Fibroblast of villous mesenchyme (primary cell): ENCODE measurements around the gene FAM120AOS. TPM values are rescaled to one million over a fixed set of nuclear protein-coding genes. Genes with fewer than 3 reads are reported as not detected.

Source experiments
- DNase-seq: peaks from one replicate; pipeline ENCODE4 v3.0.0-alpha.2; 2010; ENCODE audit warnings: low read depth
- H3K4me3 ChIP-seq: 2 replicates; pipeline ENCODE4 v1.5.1; 2011; ENCODE audit warnings: low read depth, mild to moderate bottlenecking, low read length
- total RNA-seq: library from RNA; depleted of rRNA; stranded (reverse); fragments of >200 nt; gene quantifications from 2 replicates; pipeline ENCODE4 v1.2.3, GENCODE V29; 2012
- TF ChIP-seq, protein P1 (sequence below): IDR thresholded peaks from 2 replicates; pipeline ENCODE4 v1.5.1; 2012; ENCODE audit warnings: low read depth, mild to moderate bottlenecking, low read length; ENCODE audit not compliant: insufficient read depth

Gene FAM120AOS
- total RNA-seq, 1 donor = 43.6 TPM

DNA sequence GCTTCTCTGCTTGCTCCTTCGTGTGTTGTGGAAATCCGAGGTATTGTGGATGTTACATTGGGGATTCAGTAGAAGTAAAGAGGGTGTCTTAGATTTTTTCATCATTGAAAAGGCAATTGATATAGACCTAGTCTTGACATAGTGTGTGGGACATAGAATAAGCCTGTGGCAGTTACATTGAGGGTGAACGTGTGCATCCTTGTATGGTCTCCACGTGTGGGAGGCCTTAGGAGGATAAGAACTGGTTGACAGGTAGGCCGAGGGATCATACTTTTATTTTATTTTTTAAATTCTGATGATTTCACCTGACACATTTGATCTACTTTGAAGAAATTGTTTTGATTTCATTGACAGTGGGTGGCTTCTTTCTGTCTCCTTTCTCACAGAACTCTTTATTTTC, 17.0 kb upstream of the FAM120AOS start:
- TF ChIP-seq, protein P1, sequence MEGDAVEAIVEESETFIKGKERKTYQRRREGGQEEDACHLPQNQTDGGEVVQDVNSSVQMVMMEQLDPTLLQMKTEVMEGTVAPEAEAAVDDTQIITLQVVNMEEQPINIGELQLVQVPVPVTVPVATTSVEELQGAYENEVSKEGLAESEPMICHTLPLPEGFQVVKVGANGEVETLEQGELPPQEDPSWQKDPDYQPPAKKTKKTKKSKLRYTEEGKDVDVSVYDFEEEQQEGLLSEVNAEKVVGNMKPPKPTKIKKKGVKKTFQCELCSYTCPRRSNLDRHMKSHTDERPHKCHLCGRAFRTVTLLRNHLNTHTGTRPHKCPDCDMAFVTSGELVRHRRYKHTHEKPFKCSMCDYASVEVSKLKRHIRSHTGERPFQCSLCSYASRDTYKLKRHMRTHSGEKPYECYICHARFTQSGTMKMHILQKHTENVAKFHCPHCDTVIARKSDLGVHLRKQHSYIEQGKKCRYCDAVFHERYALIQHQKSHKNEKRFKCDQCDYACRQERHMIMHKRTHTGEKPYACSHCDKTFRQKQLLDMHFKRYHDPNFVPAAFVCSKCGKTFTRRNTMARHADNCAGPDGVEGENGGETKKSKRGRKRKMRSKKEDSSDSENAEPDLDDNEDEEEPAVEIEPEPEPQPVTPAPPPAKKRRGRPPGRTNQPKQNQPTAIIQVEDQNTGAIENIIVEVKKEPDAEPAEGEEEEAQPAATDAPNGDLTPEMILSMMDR = no peak
- DNase-seq = no peak
- no peak overlapping the region for H3K4me3 ChIP-seq

DNA sequence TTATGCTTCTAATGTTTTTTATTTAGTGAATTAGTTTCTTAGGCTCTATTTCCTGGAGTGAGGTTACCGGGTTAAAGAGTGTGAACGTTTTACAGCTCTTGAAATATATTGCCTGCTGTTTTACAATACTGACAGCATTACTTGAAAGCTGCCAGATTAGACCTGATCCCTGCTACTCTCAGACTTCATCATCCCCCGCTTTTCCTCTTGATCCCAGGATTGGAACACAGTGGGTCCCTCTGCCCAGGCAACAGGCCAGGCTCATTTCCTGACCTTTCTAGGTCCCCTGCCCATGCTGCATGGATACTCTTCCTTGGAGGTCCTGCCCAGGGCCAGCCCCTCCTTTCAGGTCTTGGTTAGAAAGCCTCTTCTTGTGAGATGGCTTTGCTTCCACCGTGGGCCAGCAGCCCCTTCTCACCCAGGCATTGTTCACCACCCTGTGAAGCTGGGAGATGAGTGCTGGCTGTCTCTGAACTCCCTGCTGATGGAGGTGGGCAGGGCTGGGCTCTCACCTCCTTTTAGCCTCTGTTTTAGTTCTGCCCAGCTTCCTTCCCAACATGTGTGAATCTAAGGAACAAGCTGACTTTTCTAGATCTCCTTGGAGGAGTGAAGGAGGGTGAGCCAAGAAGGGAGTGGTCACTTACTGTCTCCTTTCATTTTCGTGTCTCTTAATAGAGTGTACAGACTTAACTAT, 15.5 kb upstream of the FAM120AOS start:
- peak overlapping the region; percentile 36 for H3K4me3 ChIP-seq
- peak; percentile 83 for DNase-seq
- TF ChIP-seq, protein P1 = no peak

DNA sequence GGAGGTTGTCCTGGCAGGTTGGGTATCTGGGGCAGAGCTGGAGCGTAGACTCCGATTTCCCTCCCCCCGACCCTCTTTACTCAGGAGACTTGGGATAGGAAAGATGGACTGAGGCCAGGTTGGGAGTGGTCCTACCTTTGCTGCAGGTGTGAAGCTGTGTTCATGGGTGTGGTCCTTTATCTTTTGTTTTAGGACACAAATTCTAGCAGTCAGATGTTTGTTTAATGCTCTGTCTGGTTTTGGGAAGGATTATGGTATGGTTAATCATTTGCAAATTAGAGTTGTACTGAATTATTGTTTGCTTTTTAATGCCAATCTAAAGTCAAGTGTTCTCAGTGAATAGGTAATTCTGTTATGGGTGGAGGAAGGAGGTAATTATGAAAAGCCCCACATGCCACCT, 14.1 kb upstream of the FAM120AOS start:
- no peak for DNase-seq
- H3K4me3 ChIP-seq = no peak overlapping the region
- TF ChIP-seq, protein P1 = no peak

DNA sequence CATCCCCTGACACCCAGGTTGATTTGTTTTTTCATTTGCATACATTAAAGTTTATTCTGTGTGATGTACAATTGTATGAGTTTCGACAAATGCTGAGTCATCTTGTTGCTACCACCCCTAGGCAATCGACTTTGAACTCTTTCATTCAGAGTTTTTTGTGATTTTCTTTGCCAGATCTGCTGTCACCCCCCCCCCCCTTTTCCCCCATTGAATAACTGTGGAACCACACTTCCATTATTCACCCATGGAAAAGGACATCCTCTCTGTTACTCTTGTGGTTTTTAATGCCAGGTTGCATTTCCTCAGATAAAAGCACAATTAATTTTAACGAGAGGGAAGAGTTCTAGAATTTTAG, 13.7 kb upstream of the FAM120AOS start:
- TF ChIP-seq, protein P1 = no peak
- H3K4me3 ChIP-seq = no peak overlapping the region
- DNase-seq = no peak

- DNase-seq = no peak
- H3K4me3 ChIP-seq = no peak overlapping the region
- TF ChIP-seq, protein P1 = no peak
Measured at GRCh38 chr9:93466416-93467061, 13.2 kb upstream of the FAM120AOS start.

- no peak overlapping the region for H3K4me3 ChIP-seq
- TF ChIP-seq, protein P1 = no peak
- no peak for DNase-seq
Measured at GRCh38 chr9:93465855-93466254, 12.5 kb upstream of the FAM120AOS start.
